Hematopoietic multipotent progenitor cell treated with erythropoietin and hydrocortisone succinate and interleukin-3 and kit ligand, for 8 days (in vitro differentiated cells): ENCODE results near the gene C1QTNF5.

Source experiments
- DNase-seq: peaks from one replicate; pipeline ENCODE4 v3.0.0-alpha.2; 2015

The C1QTNF5 gene

DNA sequence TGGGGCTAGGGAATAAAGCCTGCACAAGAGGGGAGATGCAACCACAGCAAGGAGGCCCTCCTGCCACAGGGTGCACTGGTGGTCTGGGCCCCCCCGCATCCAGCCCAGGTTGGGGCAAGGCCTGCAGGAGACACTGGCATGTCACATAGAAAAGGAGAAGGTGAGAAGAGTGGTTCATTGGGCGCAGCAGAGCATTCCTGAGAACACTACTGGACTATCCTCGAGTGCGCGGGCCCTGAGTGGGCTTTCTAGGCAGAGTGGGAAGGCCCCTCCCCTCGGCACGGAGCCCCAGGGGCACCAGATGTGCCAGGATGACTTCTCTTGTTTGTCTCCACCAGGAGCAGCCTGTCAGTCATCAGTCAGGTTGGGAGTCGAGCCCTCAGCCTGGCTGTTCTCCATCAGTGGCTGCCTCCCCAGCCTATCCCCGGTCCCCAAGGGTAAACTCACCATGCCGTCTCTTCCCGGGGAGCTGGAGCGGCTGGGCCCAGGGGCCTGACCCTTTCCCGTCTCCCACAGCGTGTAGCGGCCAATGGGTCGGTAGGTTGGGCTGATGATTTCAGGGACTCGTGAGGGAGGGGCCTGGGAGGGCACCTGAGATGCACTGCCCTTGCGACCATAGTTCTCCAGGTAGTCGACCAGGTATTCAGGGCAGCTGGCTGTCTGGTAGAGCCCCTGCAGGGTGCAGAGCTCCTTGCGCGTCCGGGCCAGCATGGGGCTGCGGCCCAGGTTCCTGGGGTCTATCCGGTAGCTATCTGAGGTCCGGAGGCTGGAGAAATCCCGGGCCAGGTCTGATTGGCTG lies 31.8 kb upstream of the C1QTNF5 start:
- DNase-seq = no peak

DNA sequence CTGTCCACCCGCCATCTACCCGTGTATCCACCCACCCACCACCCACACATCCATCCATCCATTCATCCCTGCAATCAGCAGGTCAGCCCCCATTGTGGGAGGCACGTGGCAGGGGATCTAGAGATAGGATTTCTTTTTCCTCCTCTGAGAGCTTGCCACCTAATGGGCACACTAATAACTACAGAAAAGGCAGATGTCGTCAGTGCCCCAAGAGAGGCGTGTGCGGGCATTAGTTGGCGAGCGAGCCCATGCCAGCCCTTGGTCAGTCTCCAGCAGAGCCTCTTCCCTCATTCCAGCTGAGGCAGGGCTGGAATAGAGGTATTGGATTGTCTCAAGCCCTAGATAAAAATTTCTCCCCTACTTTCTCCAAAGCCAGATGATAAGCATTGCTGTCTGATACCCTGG lies 31.1 kb upstream of the C1QTNF5 start:
- peak; percentile 13 for DNase-seq

DNA sequence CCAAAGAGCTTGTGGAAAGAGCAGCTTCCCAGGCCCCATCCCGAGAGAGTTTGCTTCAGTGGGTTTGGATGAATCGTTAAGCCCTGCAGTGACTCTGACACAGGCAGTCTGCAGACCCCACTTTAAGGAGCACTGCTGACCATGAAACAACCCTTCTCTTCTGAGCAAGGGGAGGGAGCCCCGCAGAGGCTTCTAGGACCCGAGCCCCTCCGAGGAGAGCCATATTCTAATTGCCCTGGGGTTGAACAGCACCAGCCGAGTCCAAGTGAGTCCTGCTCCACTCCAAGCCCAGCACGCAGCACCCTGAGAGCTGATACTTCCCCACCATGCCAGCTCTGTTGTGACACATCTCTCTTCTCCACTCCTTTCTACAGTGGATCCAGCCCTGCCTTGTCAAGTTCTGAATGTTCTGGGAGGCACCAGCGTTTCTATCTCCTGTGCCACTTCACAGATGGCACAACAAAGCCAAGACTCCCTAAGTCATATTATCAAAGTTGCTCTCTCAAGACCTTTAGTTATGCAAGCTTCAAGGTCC lies 30.5 kb upstream of the C1QTNF5 start:
- no peak for DNase-seq

DNA sequence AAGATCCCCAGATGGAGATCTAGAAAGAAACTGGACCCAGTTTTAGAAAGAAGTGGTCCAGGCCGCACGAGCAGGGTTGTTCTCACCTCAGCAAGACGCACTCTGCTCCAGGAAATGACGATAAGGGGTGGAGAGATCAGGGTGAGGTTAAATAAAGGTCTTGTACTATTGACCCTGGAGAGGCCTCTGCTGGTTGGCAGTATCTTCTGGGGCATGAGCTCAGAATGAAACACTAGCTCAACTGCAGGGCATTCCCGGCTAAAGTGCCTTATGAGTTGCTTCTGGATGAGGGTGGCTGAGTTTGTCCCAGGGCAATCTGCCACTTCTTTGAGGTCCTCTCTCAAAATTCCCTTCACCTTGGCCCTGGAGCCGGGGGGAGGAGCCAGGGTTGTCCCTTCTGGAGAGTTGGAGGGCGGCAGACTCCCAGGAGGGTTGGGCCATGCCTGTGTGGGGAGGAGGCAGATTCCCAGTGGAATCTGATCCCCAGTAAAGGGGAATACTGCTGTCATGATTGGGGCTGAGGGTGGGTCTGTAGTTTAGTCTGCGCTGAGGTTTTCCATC lies 29.9 kb upstream of the C1QTNF5 start:
- no peak for DNase-seq

DNA sequence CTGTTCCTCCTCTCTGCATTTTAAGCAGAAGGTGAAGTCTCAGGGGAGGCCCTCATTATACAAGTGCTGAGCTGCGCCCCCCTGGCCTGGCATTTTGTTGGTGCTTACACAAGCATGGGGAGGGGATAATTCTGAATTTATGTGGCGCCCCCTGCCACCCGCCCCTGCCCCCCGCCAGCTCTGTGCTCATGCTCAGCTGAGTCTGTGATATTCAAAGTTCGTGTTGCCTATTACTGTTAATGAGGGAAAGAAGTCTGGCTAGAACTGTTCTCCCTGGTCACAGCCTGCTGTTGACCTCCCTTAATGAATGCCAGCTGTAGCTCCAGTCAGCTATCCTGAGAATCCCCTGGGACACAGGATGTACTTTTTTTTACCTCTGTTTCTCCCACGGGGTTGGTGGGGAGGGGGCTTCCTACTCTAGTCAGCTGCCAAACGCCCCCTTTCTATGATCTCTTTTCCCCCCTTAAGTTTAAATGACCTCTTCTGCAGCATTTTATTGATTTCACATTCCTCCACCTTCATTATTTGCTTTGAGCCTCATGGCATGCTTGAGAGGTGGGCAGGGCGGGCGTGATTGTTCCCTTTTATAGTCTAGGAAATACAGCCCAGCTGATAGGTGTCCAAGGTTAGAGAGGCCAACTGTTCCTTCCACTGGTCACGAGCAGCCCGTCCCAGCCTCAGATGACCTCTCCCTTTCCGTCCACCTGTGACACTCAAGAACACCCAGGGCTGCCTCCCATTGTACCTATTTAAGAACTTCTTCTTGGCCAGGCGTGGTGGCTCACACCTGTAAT lies 28.6 kb upstream of the C1QTNF5 start:
- DNase-seq = no peak

DNA sequence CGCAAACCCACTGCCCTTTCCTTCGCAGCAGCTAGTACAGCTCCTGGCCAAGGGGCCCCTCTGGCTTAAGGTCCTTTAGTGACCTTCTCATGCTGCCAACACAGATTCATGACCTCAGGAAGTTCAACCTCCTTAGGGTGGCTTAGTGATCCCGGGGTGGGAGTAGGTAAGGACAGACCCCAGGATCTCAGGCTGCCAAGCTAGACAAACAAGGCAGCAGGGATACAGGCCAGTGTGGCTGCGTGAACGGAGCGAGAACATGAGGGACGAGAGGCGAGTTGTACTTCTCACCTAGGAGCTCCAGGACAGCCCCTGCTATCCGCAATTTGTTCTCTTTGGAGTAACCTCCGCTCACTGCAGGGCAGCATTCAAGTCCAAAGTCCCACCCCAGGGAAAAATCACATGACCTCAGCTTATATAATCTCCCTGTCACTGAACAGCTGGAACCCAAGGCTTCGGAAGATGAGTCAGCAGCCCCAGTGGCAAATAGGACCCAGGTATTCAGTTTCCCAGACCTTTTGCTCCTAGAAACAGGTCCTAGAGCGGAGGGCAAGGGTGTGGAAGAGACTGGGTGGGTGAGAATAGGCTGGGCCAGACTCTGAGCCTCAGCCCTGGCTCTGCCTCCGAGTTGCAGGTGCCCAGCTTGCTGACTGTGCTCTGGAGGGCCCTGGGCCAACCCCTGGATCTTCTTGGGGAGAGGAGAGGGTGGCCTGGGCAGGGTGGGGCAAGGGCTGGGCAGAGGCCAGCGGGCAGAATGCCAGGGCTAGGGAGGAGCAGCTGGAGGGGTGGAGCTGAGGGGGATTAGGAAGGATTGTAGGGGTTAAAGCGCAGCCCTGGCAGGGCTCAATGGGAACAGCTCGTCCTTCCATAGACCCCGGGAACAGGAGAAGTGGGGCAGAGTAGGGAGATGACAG lies 27.7 kb upstream of the C1QTNF5 start:
- peak; percentile 74 for DNase-seq

DNA sequence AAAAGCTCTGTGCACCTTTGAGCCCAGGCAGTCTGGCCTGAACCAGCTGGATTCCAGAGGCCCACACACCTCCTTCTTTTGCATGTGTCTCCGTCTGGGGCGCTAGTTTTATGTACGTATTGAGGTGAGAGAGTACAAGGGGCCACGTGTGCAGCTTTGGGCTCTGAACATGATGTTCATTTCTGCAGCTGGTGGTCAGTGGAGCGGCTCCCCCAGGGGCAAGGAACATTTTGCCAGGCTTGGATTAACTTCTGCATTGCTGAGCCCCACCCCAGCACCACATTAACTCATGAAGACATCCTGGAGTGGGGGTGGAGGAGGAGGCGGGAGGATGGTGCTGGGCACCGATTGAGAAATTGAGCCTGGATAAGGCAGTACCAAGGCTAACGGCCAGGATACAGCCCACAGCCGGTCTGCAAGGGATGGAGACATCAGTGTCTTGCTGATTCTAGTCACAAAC lies 27.0 kb upstream of the C1QTNF5 start:
- DNase-seq = no peak

DNA sequence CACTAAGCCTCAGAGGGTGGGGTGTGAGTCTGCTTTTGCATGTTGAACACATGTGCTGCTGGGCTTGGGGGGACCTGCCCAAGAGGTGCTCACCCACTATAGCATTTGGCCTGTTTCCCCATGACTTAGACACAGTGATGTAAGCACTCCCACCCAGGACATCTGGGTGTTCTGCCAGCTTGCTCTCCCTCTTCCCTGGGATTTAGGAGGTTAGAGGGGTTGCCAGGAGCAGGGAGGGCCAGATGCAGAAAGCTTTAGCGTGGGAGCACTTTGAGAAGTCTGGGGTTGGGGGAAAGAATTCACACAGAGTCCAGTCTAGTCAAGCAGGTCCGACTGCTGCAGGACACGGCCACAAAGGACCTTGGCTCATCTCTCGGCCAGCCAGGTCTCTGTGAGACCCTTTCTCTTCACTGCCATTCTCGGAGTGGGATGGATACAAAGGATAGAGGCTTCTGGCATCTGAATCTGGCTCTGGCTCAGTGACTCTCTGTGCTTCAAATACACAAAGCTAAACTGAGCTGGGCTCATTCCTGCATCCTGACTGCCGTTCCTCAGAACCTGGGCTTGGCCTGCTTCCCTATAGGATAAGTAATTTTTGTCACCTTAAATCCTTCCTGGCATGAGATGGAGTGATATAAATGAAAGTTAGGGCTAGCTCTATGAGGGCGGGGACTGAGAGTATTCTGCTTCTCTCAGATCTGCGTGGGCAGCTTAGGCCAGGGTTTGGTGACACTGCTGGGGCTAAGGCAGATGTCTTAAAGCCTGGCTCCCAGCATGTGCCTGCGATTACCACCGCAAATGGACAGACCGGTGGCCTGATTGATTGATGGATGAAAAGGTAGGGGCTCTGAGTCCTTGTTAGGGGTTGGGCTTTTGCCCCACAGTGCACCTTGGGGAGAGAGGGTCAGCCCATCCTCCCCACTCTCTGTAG lies 26.3 kb upstream of the C1QTNF5 start:
- DNase-seq = no peak

DNA sequence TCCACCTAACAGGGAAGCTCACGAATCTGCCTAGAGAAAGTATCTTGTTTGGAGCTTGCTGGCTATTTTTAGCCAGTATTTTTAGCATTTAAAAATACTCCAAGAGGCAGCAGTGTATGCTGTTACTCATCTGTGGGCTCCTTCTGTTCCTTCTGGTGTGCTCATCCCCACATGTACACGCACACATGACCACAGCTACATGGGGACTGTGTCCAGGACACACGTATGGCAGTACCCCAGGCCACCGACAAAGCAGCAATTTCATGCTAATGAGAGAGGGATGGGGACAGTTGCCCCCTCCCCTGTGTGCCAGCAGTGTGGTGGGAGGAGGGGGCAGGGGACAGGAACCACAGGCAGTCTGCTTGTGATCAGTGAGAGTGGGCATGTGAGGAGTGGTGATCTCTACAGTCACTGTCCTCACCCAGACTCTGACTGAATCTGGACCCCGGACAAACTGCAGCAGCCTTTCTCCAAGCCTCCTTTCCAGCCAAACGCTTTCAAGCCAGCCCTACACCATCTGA lies 24.4 kb upstream of the C1QTNF5 start:
- no peak for DNase-seq

DNA sequence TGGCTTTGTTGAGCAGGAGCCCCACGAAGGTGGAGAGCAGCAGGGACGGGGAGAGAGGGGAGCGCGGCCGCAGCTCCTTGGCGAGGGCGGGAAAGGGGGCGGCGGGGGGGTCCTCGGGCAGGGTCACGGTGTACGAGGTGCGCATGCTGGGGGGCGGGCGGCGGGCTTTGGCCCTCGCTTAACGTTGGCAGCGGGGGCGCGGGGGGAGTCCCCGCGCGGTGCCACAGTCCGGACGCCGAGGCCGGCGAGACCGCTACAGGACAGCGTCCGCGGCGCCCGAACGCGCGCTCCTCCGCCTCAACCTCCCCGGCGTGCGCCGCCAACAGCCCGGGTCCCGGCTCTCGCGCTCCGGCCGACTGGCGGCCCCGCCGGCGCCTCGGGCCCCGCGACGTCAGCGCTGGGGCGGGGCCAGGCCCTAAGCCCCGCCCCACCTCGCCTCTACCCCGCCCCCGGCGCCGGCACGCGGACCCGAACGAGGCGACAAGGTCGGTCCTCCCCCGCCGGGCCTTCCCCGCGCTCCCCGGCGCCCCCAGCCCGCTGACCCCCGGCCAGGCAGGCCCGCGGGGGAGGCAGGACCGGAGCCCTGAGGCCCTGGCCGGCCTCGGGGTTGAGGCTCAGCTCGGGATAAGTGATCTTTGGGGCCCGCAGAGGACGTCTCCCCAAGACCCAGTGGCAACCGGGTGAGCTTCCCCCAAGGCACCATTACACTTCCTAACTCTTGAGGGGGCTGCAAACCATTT lies 23.3 kb upstream of the C1QTNF5 start:
- DNase-seq = peak; percentile 19

DNA sequence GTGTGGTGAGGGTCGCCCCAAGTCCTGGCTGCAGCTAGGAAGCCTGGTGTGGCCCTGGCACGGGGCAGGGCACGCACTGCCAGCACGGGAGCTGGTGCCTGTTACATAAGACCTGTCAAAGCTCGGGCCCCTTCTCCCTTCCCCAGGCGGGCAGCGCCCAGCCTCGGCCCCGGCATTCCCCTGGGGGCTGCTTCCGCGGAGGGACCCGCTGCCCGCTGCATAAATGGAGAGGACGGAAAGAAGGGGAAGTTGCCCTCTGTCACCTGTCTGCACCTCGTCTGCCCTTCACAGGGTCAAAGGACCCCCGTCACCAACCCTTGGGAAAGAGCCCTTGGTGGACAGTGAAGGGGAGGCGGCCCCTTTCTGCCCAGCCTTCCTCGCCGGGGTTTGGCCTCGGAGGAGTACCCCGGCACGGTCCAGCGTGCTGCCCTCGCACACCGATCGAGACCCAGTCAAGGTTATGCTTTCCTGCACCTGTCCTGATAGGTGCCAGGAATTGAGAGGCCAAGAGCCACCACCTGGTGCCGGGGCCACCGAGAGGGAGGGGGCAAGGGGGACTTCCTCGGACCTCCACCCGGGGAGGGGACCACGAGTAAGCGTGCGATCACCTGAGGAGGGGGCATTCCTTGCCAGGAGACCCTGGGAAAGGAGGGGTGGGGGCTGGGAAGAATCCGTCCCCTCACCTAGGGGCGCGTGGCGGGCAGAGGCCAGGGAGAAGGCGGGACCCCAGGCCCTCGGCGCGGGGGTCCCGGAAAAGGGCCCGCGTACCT lies 22.6 kb upstream of the C1QTNF5 start:
- no peak for DNase-seq

DNA sequence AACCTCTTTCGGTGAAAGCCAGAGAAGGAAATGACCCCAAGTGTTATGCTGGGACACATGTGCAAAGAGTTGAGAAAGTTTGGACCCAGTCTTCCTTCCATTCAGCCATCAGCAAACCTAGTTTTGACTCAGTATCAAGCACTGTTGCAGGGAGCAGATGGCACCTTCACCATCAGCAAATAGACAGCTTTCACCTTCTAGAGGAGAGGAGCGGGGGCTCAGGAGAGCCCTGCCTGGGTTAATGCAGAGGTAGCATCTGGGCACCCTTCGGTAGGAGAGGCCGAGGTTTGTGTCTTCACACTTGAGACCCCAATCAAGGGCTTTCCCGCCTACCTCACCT lies 22.0 kb upstream of the C1QTNF5 start:
- no peak for DNase-seq

DNA sequence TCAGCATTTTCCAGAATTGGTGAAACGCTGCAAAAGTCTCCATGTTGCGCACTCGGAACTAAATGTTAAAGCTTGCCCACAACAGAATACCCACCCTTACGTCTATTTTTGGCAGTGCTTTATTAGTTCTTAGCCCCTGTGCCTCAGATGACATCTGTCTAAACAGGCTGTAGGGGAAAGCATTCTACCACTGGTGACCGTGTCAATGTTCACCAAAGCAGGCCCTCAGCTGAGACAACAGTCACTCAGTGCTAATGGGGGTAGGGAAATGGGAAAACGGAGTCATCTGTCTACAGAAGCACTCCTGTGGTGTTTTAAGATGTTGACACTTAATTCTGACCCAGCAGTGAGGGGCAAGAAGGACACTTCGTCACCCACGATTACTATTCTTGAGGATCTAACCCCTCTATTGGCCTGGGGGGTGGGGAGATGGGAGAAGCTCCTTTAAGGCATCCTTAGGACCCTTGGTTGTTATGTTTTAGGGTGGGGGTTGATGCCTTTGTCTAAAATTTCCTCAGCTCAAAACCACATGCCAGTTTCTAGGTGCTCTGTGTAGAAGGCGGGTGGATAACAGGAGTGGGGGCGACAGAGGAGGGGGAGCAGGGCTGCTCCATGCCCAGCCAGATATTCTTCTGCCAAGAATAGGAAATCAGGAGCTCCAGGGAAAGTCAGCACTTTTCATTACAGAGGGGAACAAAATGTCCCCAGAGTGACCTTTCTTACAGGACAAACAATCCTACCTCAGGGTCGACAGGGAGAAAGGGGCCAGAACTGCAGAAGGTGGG lies 21.4 kb upstream of the C1QTNF5 start:
- no peak for DNase-seq

DNA sequence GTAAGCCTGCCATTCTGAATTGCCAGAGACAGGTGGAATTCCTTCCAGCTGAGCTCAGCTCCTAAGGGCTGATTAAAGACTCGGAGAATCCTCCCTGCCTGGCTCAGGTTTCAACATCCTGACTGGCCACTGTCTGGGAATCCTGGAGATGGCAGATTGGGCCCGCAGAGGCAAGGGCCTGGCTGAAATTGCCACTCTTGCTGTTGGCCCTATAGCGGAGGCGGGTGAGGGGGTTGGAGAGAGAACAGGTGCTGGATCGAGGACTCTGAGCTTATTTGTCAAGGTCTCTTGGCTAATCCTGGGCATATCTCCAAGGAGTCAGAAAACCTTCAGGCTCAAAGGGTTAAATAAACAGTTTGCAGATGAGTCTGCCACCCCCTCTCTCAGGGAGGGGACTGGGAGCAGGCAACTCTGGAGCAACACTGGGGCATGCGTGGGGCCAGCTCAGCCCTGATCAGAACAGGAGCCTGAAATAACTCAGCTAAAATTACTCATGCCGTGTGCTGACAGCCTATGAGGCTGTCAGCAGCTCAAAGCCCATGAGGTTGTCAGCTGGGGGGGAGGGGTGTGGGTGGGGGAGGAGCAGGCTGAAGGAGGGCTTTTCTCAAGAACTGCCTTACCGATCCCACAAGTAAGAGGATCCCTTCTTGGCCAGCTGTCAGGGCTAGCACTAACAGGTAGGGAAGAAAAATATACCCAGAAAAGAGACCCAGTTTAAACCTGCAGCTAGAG lies 20.5 kb upstream of the C1QTNF5 start:
- no peak for DNase-seq

DNA sequence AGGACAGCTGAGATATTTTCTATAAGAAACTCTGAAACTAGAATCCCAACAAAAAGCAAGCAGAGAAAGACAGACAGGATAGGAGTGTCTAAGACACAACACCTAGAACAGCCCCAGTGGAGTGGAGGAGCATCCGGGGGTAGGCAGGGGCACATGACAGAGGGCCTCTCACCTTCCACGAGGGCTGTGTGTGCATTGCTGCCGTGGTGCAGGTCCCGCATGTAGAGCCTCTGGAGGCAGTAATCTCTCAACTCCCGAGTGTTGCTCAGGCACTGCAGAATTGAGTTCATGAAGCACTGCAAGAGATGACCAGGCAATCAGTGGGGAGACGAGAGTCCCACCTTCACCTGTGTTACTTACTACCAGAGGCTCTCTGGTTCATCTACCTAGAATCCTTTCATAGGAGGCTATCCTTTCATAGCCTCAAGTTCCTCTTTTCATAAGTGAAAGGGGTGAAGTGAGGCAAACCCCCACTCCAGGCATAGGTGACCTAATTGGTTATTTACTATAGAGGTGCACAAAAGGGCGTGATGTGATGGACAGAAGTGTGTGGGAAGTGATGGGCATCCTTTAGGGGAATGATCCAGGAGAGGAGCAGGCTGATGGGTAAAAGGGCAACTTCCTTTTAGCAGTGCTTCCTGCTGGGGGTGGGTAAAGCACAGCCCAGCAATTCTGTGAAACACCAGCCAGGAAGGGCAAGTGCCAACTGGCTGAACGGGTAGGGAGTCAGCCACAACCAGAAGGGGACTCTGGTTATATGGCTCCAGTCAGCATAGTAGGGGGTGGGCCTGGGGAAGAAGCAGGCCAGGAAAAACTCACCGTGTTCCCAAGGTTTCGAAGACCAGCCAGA lies 18.9 kb upstream of the C1QTNF5 start:
- DNase-seq = no peak

DNA sequence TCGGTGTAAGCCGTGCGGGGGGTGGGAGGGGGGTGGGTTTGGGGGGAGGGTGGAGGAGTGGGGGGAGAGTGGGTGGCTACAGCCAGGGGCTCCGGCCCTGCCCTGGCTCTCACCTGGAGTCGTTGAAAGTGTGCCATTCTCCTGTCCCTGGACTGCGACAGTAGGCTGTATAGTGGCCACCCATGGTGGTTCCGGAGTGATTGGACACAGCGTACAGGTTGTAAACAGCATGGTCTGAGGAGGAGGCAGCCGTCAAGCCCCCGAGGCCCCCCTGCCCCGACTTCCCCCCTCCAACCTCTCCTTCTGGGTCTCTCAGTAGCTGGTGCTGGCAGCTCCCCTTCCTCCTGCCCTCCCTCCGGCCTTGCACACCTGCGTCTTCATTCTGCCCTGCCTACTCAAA lies 16.4 kb upstream of the C1QTNF5 start:
- no peak for DNase-seq
